HG03457 (cell line): ENCODE results near the gene ZNF862.

Source experiments
- ATAC-seq: cut with Tn5 transposase; IDR thresholded peaks from one replicate; pipeline ENCODE4 v1.9.1; 2021; ENCODE audit warnings: moderate number of reproducible peaks; ENCODE audit not compliant: unreplicated experiment

The ZNF862 gene

GRCh38 chr7:149838224-149838991 lies at the start of gene ZNF862:
ZNF862 (plus strand) TSS chr7:149838375; CDS start chr7:149838612, 237 bp downstream.
- peak; percentile 98 for ATAC-seq

- ATAC-seq, result no peak
Measured at GRCh38 chr7:149789101-149789500, 49.1 kb upstream of the ZNF862 start.

- no peak for ATAC-seq
Measured at GRCh38 chr7:149790146-149790548, 48.0 kb upstream of the ZNF862 start.

- ATAC-seq, result no peak
Measured at GRCh38 chr7:149790754-149791360, 47.3 kb upstream of the ZNF862 start.

- no peak for ATAC-seq
Measured at GRCh38 chr7:149791411-149792219, 46.6 kb upstream of the ZNF862 start.

- ATAC-seq, result no peak
Measured at GRCh38 chr7:149792220-149792595, 46.0 kb upstream of the ZNF862 start.

GRCh38 chr7:149793261-149793660 lies 44.9 kb upstream of the ZNF862 start:
- no peak for ATAC-seq

- ATAC-seq, result no peak
Measured at GRCh38 chr7:149794661-149795060, 43.5 kb upstream of the ZNF862 start.

GRCh38 chr7:149795126-149795525 lies 43.0 kb upstream of the ZNF862 start:
- no peak for ATAC-seq

GRCh38 chr7:149796287-149796860 lies 41.8 kb upstream of the ZNF862 start:
- ATAC-seq, result no peak

- no peak for ATAC-seq
Measured at GRCh38 chr7:149797771-149798170, 40.4 kb upstream of the ZNF862 start.

GRCh38 chr7:149799397-149800168 lies 38.6 kb upstream of the ZNF862 start:
- no peak for ATAC-seq

GRCh38 chr7:149800169-149800555 lies 38.0 kb upstream of the ZNF862 start:
- ATAC-seq, result no peak

GRCh38 chr7:149801002-149801566 lies 37.1 kb upstream of the ZNF862 start:
- no peak for ATAC-seq

- no peak for ATAC-seq
Measured at GRCh38 chr7:149801816-149802215, 36.4 kb upstream of the ZNF862 start.

- ATAC-seq, result no peak
Measured at GRCh38 chr7:149802966-149803365, 35.2 kb upstream of the ZNF862 start.

GRCh38 chr7:149803551-149804074 lies 34.6 kb upstream of the ZNF862 start:
- no peak for ATAC-seq

- ATAC-seq, result no peak
Measured at GRCh38 chr7:149804106-149804505, 34.1 kb upstream of the ZNF862 start.

GRCh38 chr7:149806726-149807125 lies 31.4 kb upstream of the ZNF862 start:
- ATAC-seq, result no peak

GRCh38 chr7:149808311-149808710 lies 29.9 kb upstream of the ZNF862 start:
- ATAC-seq, result no peak
